CD8-positive, alpha-beta memory T cell (primary cell): ENCODE data around the gene PGF. TPM values are rescaled to one million over a fixed set of nuclear protein-coding genes. Genes with fewer than 3 reads are reported as not detected.
A peak's percentile ranks its signal among the peaks of the same experiment; 100 is the strongest.

Source experiments
- CTCF ChIA-PET: fragments of 350-600 bp; sonication (Branson Sonifier 250); formaldehyde crosslinking; loops from one replicate; lab custom pipeline; 2021; ENCODE audit warnings: antibody characterized with exemption; lab: Charles Lee
- POLR2A ChIA-PET: fragments of 350-600 bp; sonication (Branson Sonifier 250); formaldehyde crosslinking; loops from one replicate; lab custom pipeline; 2021; ENCODE audit warnings: antibody characterized with exemption; lab: Charles Lee
- DNase-seq, 5 donors: peaks; one replicate each; pipeline versions ENCODE4 v3.0.0 to v3.0.0-alpha.2; 2020 to 2022; ENCODE audit warnings: mixed read lengths in 1 of 5
- H3K27ac ChIP-seq: one replicate; pipeline ENCODE4 v1.7.0; 2013; ENCODE audit warnings: low read depth, mild to moderate bottlenecking, low read length, moderate library complexity
- H3K27me3 ChIP-seq: 2 replicates; pipeline ENCODE4 v1.7.0; 2013; ENCODE audit warnings: low read length, mild to moderate bottlenecking; ENCODE audit not compliant: insufficient read depth, poor library complexity, severe bottlenecking
- H3K36me3 ChIP-seq: 2 replicates; pipeline ENCODE4 v1.7.0; 2013; ENCODE audit warnings: mild to moderate bottlenecking, low read length, moderate library complexity; ENCODE audit not compliant: insufficient read depth
- H3K4me1 ChIP-seq: 2 replicates; pipeline ENCODE4 v1.7.0; 2013; ENCODE audit warnings: mild to moderate bottlenecking, low read length, moderate library complexity; ENCODE audit not compliant: insufficient read depth
- H3K4me3 ChIP-seq: 2 replicates; pipeline ENCODE4 v1.7.0; 2013; ENCODE audit warnings: mild to moderate bottlenecking, low read length
- H3K9me3 ChIP-seq: 2 replicates; pipeline ENCODE4 v1.7.0; 2013; ENCODE audit warnings: mild to moderate bottlenecking, low read length
- H3K27ac Mint-ChIP-seq, 8 donors: one replicate each; pipeline ENCODE4 v1.8.0; 2020 to 2021; ENCODE audit warnings: mixed read lengths in 8 of 8, mild to moderate bottlenecking in 6 of 8, inconsistent platforms in 3 of 8, moderate library complexity in 3 of 8
- H3K27me3 Mint-ChIP-seq, 2 donors: one replicate each; pipeline ENCODE4 v1.8.0; 2020 to 2021; ENCODE audit warnings: mixed read lengths in 2 of 2, mild to moderate bottlenecking in 1 of 2, moderate library complexity in 1 of 2
- H3K36me3 Mint-ChIP-seq, 3 donors: one replicate each; pipeline ENCODE4 v1.8.0; 2020 to 2021; ENCODE audit warnings: mixed read lengths in 3 of 3, inconsistent platforms in 1 of 3, mild to moderate bottlenecking in 1 of 3
- H3K4me1 Mint-ChIP-seq, 3 donors: one replicate each; pipeline ENCODE4 v1.8.0; 2020 to 2021; ENCODE audit warnings: mixed read lengths in 3 of 3, inconsistent platforms in 1 of 3, mild to moderate bottlenecking in 1 of 3
- H3K4me3 Mint-ChIP-seq, 7 donors: one replicate each; pipeline ENCODE4 v1.8.0; 2020 to 2021; ENCODE audit warnings: mixed read lengths in 7 of 7, mild to moderate bottlenecking in 6 of 7, moderate library complexity in 4 of 7, inconsistent platforms in 2 of 7
- H3K9me3 Mint-ChIP-seq, 5 donors: one replicate each; pipeline ENCODE4 v1.8.0; 2020 to 2022; ENCODE audit warnings: mixed read lengths in 5 of 5, mild to moderate bottlenecking in 3 of 5, moderate library complexity in 2 of 5, inconsistent platforms in 1 of 5
- polyA plus RNA-seq: library from polyadenylated mRNA; unstranded; fragments of 300-500 nt; fragmentation: Illumina TruSeq; gene quantifications from one replicate; pipeline ENCODE4 v1.2.3, GENCODE V29; 2021
- total RNA-seq, 2 experiments: library from RNA; stranded (reverse); gene quantifications; one replicate each; pipeline ENCODE4 v1.2.3, GENCODE V29; 2021

Gene PGF
- total and polyA plus RNA-seq, 3 experiments from 2014 or later: 0.29 TPM; not detected in 2

GRCh38 chr14:74977164-74977900 is 21.9 kb upstream of the PGF start:
- no peak overlapping the region for H3K27ac ChIP-seq
- Mint-ChIP-seq H3K9me3 (no peaks in the 10 kb centered on the region), H3K4me1 (peaks cover 0 to 4% (median 0%) of the 10 kb centered on the region in 3 donors), H3K4me3 (no peak overlapping the region), H3K27ac (no peak overlapping the region), H3K27me3 (peaks cover 0 to 7% of the 10 kb centered on the region in 2 donors), H3K36me3 (no peaks in the 10 kb centered on the region)
- H3K36me3 ChIP-seq: no peaks in the 10 kb centered on the region
- ChIA-PET CTCF (no interaction called here), POLR2A (no interaction called here)
- H3K4me1 ChIP-seq: no peaks in the 10 kb centered on the region
- DNase-seq: no peak
- no peaks in the 10 kb centered on the region for H3K27me3 ChIP-seq
- H3K4me3 ChIP-seq: no peak overlapping the region
- H3K9me3 ChIP-seq: no peaks in the 10 kb centered on the region

GRCh38 chr14:74976264-74977113 is 21.1 kb upstream of the PGF start:
- no peak overlapping the region for H3K4me3 Mint-ChIP-seq
- ChIA-PET POLR2A (no interaction called here), CTCF (interaction anchor here (0.6 kb wide), 1 partner anchor 32 kb away, joined by 3 read pairs; no protein-coding TSS in a partner anchor)
- no peak overlapping the region for H3K27ac Mint-ChIP-seq
- Histone ChIP-seq H3K27me3 (no peaks in the 10 kb centered on the region), H3K4me1 (no peaks in the 10 kb centered on the region), H3K4me3 (no peak overlapping the region), H3K9me3 (no peaks in the 10 kb centered on the region), H3K36me3 (no peaks in the 10 kb centered on the region), H3K27ac (no peak overlapping the region)
- H3K36me3 Mint-ChIP-seq: no peaks in the 10 kb centered on the region
- H3K4me1 Mint-ChIP-seq: peaks cover 0 to 4% (median 0%) of the 10 kb centered on the region in 3 donors
- peaks cover 0 to 7% of the 10 kb centered on the region in 2 donors for H3K27me3 Mint-ChIP-seq
- H3K9me3 Mint-ChIP-seq: no peaks in the 10 kb centered on the region
- DNase-seq: no peak

GRCh38 chr14:74975059-74975810 is 19.8 kb upstream of the PGF start:
- CTCF ChIA-PET: interaction anchor here (0.6 kb wide), 1 partner anchor 30 kb away, joined by 3 read pairs; no protein-coding TSS in a partner anchor

GRCh38 chr14:74974364-74975058 is 19.1 kb upstream of the PGF start:
- Histone ChIP-seq H3K36me3 (no peaks in the 10 kb centered on the region), H3K4me1 (no peaks in the 10 kb centered on the region), H3K27me3 (no peaks in the 10 kb centered on the region), H3K27ac (no peak overlapping the region), H3K4me3 (no peak overlapping the region), H3K9me3 (no peaks in the 10 kb centered on the region)
- peaks cover 0 to 5% of the 10 kb centered on the region in 2 donors for H3K27me3 Mint-ChIP-seq
- no peak overlapping the region for H3K27ac Mint-ChIP-seq
- H3K9me3 Mint-ChIP-seq: no peaks in the 10 kb centered on the region
- H3K4me3 Mint-ChIP-seq: no peak overlapping the region
- H3K36me3 Mint-ChIP-seq: no peaks in the 10 kb centered on the region
- ChIA-PET CTCF (no interaction called here), POLR2A (no interaction called here)
- H3K4me1 Mint-ChIP-seq: peaks cover 0 to 4% (median 0%) of the 10 kb centered on the region in 3 donors
- DNase-seq: no peak

More at GRCh38 chr14:74975059-74975810, 19.8 kb upstream of the PGF start:
- Histone ChIP-seq H3K4me3 (no peak overlapping the region), H3K27ac (no peak overlapping the region), H3K4me1 (no peaks in the 10 kb centered on the region), H3K27me3 (no peaks in the 10 kb centered on the region), H3K36me3 (no peaks in the 10 kb centered on the region), H3K9me3 (no peaks in the 10 kb centered on the region)
- Mint-ChIP-seq H3K27ac (peak overlapping the region in 2 of 8 donors; percentile 61 to 84), H3K4me3 (no peak overlapping the region), H3K36me3 (no peaks in the 10 kb centered on the region), H3K9me3 (no peaks in the 10 kb centered on the region), H3K4me1 (peaks cover 0 to 4% (median 0%) of the 10 kb centered on the region in 3 donors), H3K27me3 (peaks cover 0 to 5% of the 10 kb centered on the region in 2 donors)
- DNase-seq: no peak
- POLR2A ChIA-PET: no interaction called here

- H3K4me3 ChIP-seq: no peak overlapping the region
- no peak overlapping the region for H3K27ac ChIP-seq
- Mint-ChIP-seq H3K9me3 (no peaks in the 10 kb centered on the region), H3K36me3 (no peaks in the 10 kb centered on the region), H3K27ac (peak overlapping the region in 1 of 8 donors; percentile 58), H3K4me3 (no peak overlapping the region), H3K4me1 (peaks cover 0 to 4% (median 0%) of the 10 kb centered on the region in 3 donors), H3K27me3 (peaks cover 0 to 5% of the 10 kb centered on the region in 2 donors)
- no peaks in the 10 kb centered on the region for H3K36me3 ChIP-seq
- H3K4me1 ChIP-seq: no peaks in the 10 kb centered on the region
- DNase-seq: no peak
- no peaks in the 10 kb centered on the region for H3K27me3 ChIP-seq
- CTCF ChIA-PET: interaction anchor here (0.8 kb wide), 1 partner anchor 28 kb away, joined by 3 read pairs; no protein-coding TSS in a partner anchor
- POLR2A ChIA-PET: no interaction called here
- H3K9me3 ChIP-seq: no peaks in the 10 kb centered on the region
These were observed 18.5 kb upstream of the PGF start for GRCh38 chr14:74973905-74974363.

GRCh38 chr14:74973003-74973653 is 17.7 kb upstream of the PGF start:
- H3K36me3 Mint-ChIP-seq: no peaks in the 10 kb centered on the region
- Histone ChIP-seq H3K4me3 (no peak overlapping the region), H3K27me3 (no peaks in the 10 kb centered on the region), H3K9me3 (no peaks in the 10 kb centered on the region), H3K27ac (no peak overlapping the region), H3K4me1 (no peaks in the 10 kb centered on the region), H3K36me3 (no peaks in the 10 kb centered on the region)
- peak in 1 of 5 donors; percentile 16 for DNase-seq
- H3K27me3 Mint-ChIP-seq: peaks cover 0 to 3% of the 10 kb centered on the region in 2 donors
- no peaks in the 10 kb centered on the region for H3K9me3 Mint-ChIP-seq
- no peak overlapping the region for H3K4me3 Mint-ChIP-seq
- H3K27ac Mint-ChIP-seq: no peak overlapping the region
- POLR2A ChIA-PET: no interaction called here
- CTCF ChIA-PET: interaction anchor here (0.8 kb wide), 1 partner anchor 29 kb away, joined by 3 read pairs; no protein-coding TSS in a partner anchor
- H3K4me1 Mint-ChIP-seq: peaks cover 0 to 4% (median 0%) of the 10 kb centered on the region in 3 donors

GRCh38 chr14:74968811-74969210 is 13.4 kb upstream of the PGF start:
- H3K27ac Mint-ChIP-seq: peak overlapping the region in 1 of 8 donors; percentile 32
- ChIA-PET POLR2A (no interaction called here), CTCF (interaction anchor here (0.6 to 1.6 kb wide), 3 partner anchors 9 to 329 kb away, joined by 3 read pairs; no protein-coding TSS in a partner anchor)
- Histone ChIP-seq H3K27me3 (no peaks in the 10 kb centered on the region), H3K4me1 (no peaks in the 10 kb centered on the region), H3K27ac (no peak overlapping the region), H3K9me3 (no peaks in the 10 kb centered on the region), H3K36me3 (no peaks in the 10 kb centered on the region), H3K4me3 (no peak overlapping the region)
- H3K4me1 Mint-ChIP-seq: peaks cover 0 to 4% (median 0%) of the 10 kb centered on the region in 3 donors
- DNase-seq: no peak
- H3K9me3 Mint-ChIP-seq: no peaks in the 10 kb centered on the region
- no peaks in the 10 kb centered on the region for H3K36me3 Mint-ChIP-seq
- no peak overlapping the region for H3K4me3 Mint-ChIP-seq
- H3K27me3 Mint-ChIP-seq: peaks cover 4 to 6% of the 10 kb centered on the region in 2 donors
